GM13976 (cell line): Measurements from ENCODE around the gene ESR2.

Experiments
- DNase-seq: peaks from one replicate; pipeline ENCODE4 v3.0.0; 2012; ENCODE audit warnings: low spot score
- CTCF ChIP-seq: IDR thresholded peaks from 2 replicates; pipeline ENCODE4 v1.5.1; 2012; ENCODE audit warnings: borderline replicate concordance, mild to moderate bottlenecking; ENCODE audit not compliant: insufficient read depth; ENCODE audit errors: extremely low read depth, missing control alignments, control extremely low read depth
- in situ Hi-C: fragments of 300-500 bp; cut with MboI; formaldehyde crosslinking; loops from one replicate; pipeline ENCODE4 v1.12.0; 2022; ENCODE audit warnings: low sequenced_read_pairs, mixed read lengths, inconsistent platforms; ENCODE audit not compliant: unreplicated experiment

The ESR2 gene

GRCh38 chr14:64196056-64196455 lies 98.1 kb downstream of the ESR2 start:
- no peak for DNase-seq
- no peak for TF ChIP-seq CTCF
- in situ Hi-C loops = no loop called here

GRCh38 chr14:64195199-64195598 lies 99.0 kb downstream of the ESR2 start:
- DNase-seq = peak; percentile 47
- in situ Hi-C loops = no loop called here

GRCh38 chr14:64194404-64194803 lies 99.8 kb downstream of the ESR2 start:
- DNase-seq = no peak
- in situ Hi-C loops = no loop called here
- TF ChIP-seq CTCF = no peak

More at GRCh38 chr14:64195199-64195598, 99.0 kb downstream of the ESR2 start:
- TF ChIP-seq CTCF = no peak

- no peak for DNase-seq
- no peak for TF ChIP-seq CTCF
- in situ Hi-C loops = no loop called here
Measured at GRCh38 chr14:64193821-64194220, 100.3 kb downstream of the ESR2 start.

GRCh38 chr14:64191756-64192155 lies 102.4 kb downstream of the ESR2 start:
- no peak for DNase-seq
- in situ Hi-C loops = no loop called here
- TF ChIP-seq CTCF = no peak

GRCh38 chr14:64190974-64191502 lies 103.1 kb downstream of the ESR2 start:
- no peak for DNase-seq
- in situ Hi-C loops = no loop called here
- TF ChIP-seq CTCF = no peak

- TF ChIP-seq CTCF = no peak
- in situ Hi-C loops = no loop called here
Measured at GRCh38 chr14:64187331-64187730, 106.8 kb downstream of the ESR2 start.

More at GRCh38 chr14:64187331-64187730, 106.8 kb downstream of the ESR2 start:
- DNase-seq = no peak
